Measurements from ENCODE around the gene FAM177A1.

DNA sequence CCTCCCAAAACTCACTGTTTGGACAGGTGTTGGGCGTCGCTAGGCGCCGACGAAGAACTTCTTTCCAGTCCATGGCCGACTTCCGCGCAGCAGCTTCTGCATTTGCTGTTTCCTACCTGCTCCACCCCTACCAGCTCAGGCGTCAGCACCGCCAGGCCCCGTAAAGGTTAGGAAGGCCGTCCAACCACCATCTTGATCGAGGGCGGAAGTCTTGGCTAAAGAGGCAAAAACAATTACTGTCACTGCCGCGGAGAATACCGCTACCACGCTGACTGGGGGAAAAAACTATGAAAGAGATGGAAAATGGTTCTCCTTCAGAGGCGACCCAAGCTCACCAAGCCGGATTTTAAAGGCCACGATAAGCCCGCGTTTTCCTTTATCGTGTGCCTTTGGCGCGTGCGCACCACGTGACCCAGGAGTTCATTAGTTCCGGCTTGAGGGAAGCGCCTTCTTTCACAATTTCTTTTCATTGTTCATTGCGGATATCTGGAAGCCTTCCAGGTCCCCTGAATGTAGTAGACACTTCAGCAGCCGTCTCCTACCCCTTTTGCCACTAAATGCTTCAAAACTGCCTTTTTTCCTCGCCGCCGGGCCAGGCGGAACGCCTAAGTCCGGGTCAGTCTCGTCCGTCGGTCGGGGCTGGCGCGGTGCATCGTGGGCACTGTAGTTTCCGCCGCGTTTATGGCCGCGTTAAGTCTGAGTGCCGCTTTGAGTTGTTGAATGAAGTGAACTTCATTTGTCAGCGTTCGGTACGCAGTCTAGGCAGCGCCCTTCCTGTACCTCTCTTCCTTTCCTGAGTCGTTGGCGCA is 76.0 kb downstream of the FAM177A1 start, which contains the start of the genes PPP2R3C and PRORP:
- TF ChIP-seq, protein P1, sequence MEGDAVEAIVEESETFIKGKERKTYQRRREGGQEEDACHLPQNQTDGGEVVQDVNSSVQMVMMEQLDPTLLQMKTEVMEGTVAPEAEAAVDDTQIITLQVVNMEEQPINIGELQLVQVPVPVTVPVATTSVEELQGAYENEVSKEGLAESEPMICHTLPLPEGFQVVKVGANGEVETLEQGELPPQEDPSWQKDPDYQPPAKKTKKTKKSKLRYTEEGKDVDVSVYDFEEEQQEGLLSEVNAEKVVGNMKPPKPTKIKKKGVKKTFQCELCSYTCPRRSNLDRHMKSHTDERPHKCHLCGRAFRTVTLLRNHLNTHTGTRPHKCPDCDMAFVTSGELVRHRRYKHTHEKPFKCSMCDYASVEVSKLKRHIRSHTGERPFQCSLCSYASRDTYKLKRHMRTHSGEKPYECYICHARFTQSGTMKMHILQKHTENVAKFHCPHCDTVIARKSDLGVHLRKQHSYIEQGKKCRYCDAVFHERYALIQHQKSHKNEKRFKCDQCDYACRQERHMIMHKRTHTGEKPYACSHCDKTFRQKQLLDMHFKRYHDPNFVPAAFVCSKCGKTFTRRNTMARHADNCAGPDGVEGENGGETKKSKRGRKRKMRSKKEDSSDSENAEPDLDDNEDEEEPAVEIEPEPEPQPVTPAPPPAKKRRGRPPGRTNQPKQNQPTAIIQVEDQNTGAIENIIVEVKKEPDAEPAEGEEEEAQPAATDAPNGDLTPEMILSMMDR (IDR thresholded peaks at IDR 0.05): no peak
- TF ChIP-seq POLR2A (IDR thresholded peaks at IDR 0.05; ENCODE audit: low read depth) (no peak), POLR2AphosphoS5 (IDR thresholded peaks at IDR 0.05) (peak; percentile 75 to 88), EP300 (IDR thresholded peaks at IDR 0.05) (peak; percentile 49)

Data from esophagus muscularis mucosa (tissue), 4 donors.